ENCODE measurements around the gene SEC16A.

SEC16A gene

GRCh38 chr9:136488247-136489214 lies 5.7 kb upstream of the SEC16A start:
- no peaks in the 10 kb centered on the region for H3K36me3 Mint-ChIP-seq (ENCODE audit: low read depth)
- no peak overlapping the region for H3K4me3 Mint-ChIP-seq

GRCh38 chr9:136487672-136488071 lies 4.8 kb upstream of the SEC16A start:
- H3K4me3 Mint-ChIP-seq = no peak overlapping the region
- no peaks in the 10 kb centered on the region for H3K9me3 Mint-ChIP-seq
- H3K4me1 Mint-ChIP-seq (ENCODE audit: low read depth) = peaks cover 2% of the 10 kb centered on the region
- H3K27ac Mint-ChIP-seq = no peak overlapping the region
- peaks cover 1% of the 10 kb centered on the region for H3K36me3 Mint-ChIP-seq (ENCODE audit: low read depth)
- DNase-seq (ENCODE audit: low spot score) = no peak
- H3K27me3 Mint-ChIP-seq (ENCODE audit: low read depth) = no peaks in the 10 kb centered on the region

More at GRCh38 chr9:136488247-136489214, 5.7 kb upstream of the SEC16A start:
- H3K9me3 Mint-ChIP-seq = no peaks in the 10 kb centered on the region
- H3K27me3 Mint-ChIP-seq (ENCODE audit: low read depth) = no peaks in the 10 kb centered on the region
- H3K4me1 Mint-ChIP-seq (ENCODE audit: low read depth) = peaks cover 2% of the 10 kb centered on the region
- DNase-seq (ENCODE audit: low spot score) = peak; percentile 57
- no peak overlapping the region for H3K27ac Mint-ChIP-seq

- H3K27ac Mint-ChIP-seq = no peak overlapping the region
- H3K4me1 Mint-ChIP-seq (ENCODE audit: low read depth) = peaks cover 3% of the 10 kb centered on the region
- no peak overlapping the region for H3K4me3 Mint-ChIP-seq
- DNase-seq (ENCODE audit: low spot score) = no peak
- no peaks in the 10 kb centered on the region for H3K27me3 Mint-ChIP-seq (ENCODE audit: low read depth)
- no peaks in the 10 kb centered on the region for H3K9me3 Mint-ChIP-seq
- peaks cover 3% of the 10 kb centered on the region for H3K36me3 Mint-ChIP-seq (ENCODE audit: low read depth)
Observed at GRCh38 chr9:136486823-136487620, 4.2 kb upstream of the SEC16A start.

- no peak overlapping the region for H3K4me3 Mint-ChIP-seq
- H3K4me1 Mint-ChIP-seq (ENCODE audit: low read depth) = peaks cover 9% of the 10 kb centered on the region
- DNase-seq (ENCODE audit: low spot score) = no peak
- no peak overlapping the region for H3K27ac Mint-ChIP-seq
- H3K36me3 Mint-ChIP-seq (ENCODE audit: low read depth) = peaks cover 7% of the 10 kb centered on the region
- H3K27me3 Mint-ChIP-seq (ENCODE audit: low read depth) = no peaks in the 10 kb centered on the region
- no peaks in the 10 kb centered on the region for H3K9me3 Mint-ChIP-seq
Observed at GRCh38 chr9:136486131-136486530, 3.3 kb upstream of the SEC16A start.

GRCh38 chr9:136485049-136486045 lies 2.5 kb upstream of the SEC16A start:
- no peaks in the 10 kb centered on the region for H3K9me3 Mint-ChIP-seq
- peak overlapping the region; percentile 68 for H3K4me3 Mint-ChIP-seq
- peaks cover 12% of the 10 kb centered on the region for H3K4me1 Mint-ChIP-seq (ENCODE audit: low read depth)
- peaks cover 8% of the 10 kb centered on the region for H3K36me3 Mint-ChIP-seq (ENCODE audit: low read depth)
- no peaks in the 10 kb centered on the region for H3K27me3 Mint-ChIP-seq (ENCODE audit: low read depth)
- DNase-seq (ENCODE audit: low spot score) = peak; percentile 73
- peak overlapping the region; percentile 49 for H3K27ac Mint-ChIP-seq

GRCh38 chr9:136484153-136485048 lies 1.6 kb upstream of the SEC16A start:
- peak overlapping the region; percentile 68 for H3K4me3 Mint-ChIP-seq
- peaks cover 17% of the 10 kb centered on the region for H3K4me1 Mint-ChIP-seq (ENCODE audit: low read depth)
- H3K27me3 Mint-ChIP-seq (ENCODE audit: low read depth) = no peaks in the 10 kb centered on the region
- H3K9me3 Mint-ChIP-seq = no peaks in the 10 kb centered on the region
- peaks cover 14% of the 10 kb centered on the region for H3K36me3 Mint-ChIP-seq (ENCODE audit: low read depth)
- peak overlapping the region; percentile 49 for H3K27ac Mint-ChIP-seq
- peak; percentile 8 for DNase-seq (ENCODE audit: low spot score)

- H3K27ac Mint-ChIP-seq = peak overlapping the region; percentile 99
- peak overlapping the region; percentile 96 for H3K4me3 Mint-ChIP-seq
- peak; percentile 97 for DNase-seq (ENCODE audit: low spot score)
- no peaks in the 10 kb centered on the region for H3K27me3 Mint-ChIP-seq (ENCODE audit: low read depth)
- H3K4me1 Mint-ChIP-seq (ENCODE audit: low read depth) = peaks cover 17% of the 10 kb centered on the region
- no peaks in the 10 kb centered on the region for H3K9me3 Mint-ChIP-seq
- H3K36me3 Mint-ChIP-seq (ENCODE audit: low read depth) = peaks cover 14% of the 10 kb centered on the region
Observed at GRCh38 chr9:136483589-136484152, 831 bp upstream of the SEC16A start.

- peaks cover 20% of the 10 kb centered on the region for H3K4me1 Mint-ChIP-seq (ENCODE audit: low read depth)
- no peaks in the 10 kb centered on the region for H3K27me3 Mint-ChIP-seq (ENCODE audit: low read depth)
- peaks cover 24% of the 10 kb centered on the region for H3K36me3 Mint-ChIP-seq (ENCODE audit: low read depth)
- peak; percentile 17 for DNase-seq (ENCODE audit: low spot score)
- peak overlapping the region; percentile 91 for H3K4me3 Mint-ChIP-seq
- H3K9me3 Mint-ChIP-seq = no peaks in the 10 kb centered on the region
- peak overlapping the region; percentile 94 for H3K27ac Mint-ChIP-seq
Observed at GRCh38 chr9:136482046-136482792, 621 bp downstream of the SEC16A start.

- Mint-ChIP-seq H3K27ac (peak overlapping the region; percentile 94), H3K4me1 (ENCODE audit: low read depth) (peaks cover 20% of the 10 kb centered on the region), H3K4me3 (peak overlapping the region; percentile 91), H3K36me3 (ENCODE audit: low read depth) (peaks cover 27% of the 10 kb centered on the region), H3K27me3 (ENCODE audit: low read depth) (no peaks in the 10 kb centered on the region), H3K9me3 (no peaks in the 10 kb centered on the region)
- no peak for DNase-seq (ENCODE audit: low spot score)
Observed at GRCh38 chr9:136481558-136481957, 1.3 kb downstream of the SEC16A start.

GRCh38 chr9:136476369-136477150 lies 6.3 kb downstream of the SEC16A start:
- Mint-ChIP-seq H3K4me3 (no peak overlapping the region), H3K4me1 (ENCODE audit: low read depth) (peaks cover 12% of the 10 kb centered on the region), H3K27me3 (ENCODE audit: low read depth) (no peaks in the 10 kb centered on the region), H3K9me3 (no peaks in the 10 kb centered on the region), H3K36me3 (ENCODE audit: low read depth) (peaks cover 35% of the 10 kb centered on the region), H3K27ac (no peak overlapping the region)
- DNase-seq (ENCODE audit: low spot score) = no peak
